ENCODE measurements around the gene CCNI2. TPM values are rescaled to one million over a fixed set of nuclear protein-coding genes. Genes with fewer than 3 reads are reported as not detected.
A peak's percentile ranks its signal among the peaks of the same experiment; 100 is the strongest.

CCNI2 gene
- total and polyA plus RNA-seq, 4 experiments from 2014 or later = 0.86 to 13.0 (median 7.8) TPM

DNA sequence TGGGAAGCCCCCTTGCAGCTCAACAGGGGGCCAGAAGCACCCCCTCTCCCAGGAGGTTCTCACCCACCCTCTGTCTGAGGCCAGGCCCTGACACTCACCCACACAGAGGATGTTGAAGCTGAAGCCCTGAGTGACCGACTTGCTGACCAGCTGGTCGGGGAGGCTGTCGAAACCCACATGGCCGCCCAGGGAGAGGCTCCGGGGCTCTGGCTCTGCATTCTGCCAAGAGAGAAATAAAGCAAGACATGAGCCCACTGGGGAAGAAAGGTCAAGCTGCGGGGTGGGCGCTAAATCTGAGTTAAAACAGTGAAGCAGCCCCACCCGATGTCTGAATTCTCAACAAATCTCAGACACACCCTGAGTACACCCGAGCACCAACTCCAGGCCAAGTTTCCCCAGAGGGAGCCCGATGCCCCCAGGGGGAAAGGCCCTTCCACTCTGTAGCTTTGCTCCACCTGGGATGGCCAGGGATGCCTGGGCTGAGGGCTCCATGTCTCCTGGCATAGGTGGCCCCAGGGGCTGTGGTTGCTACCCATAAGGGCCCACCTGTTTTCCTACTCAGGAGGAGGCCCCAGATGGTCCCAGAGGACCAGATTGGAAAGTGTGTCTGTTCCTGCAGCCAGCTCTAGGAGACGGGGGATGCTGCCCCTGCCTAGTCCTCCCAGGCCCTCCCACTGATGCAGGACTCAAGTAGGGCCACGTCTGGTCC is 18.2 kb downstream of the CCNI2 start:
- Histone ChIP-seq H3K27me3 (ENCODE audit: insufficient read depth, low read length) (no peaks in the 10 kb centered on the region), H3K36me3 (ENCODE audit: insufficient read depth, low read length) (peaks cover 12% of the 10 kb centered on the region), H3K4me3 (ENCODE audit: low read length in 2 of 2) (no peak overlapping the region), H3K4me1 (ENCODE audit: insufficient read depth, low read length) (no peaks in the 10 kb centered on the region), H3K27ac (ENCODE audit: low read depth, low read length) (no peak overlapping the region), H3K9me3 (ENCODE audit: control insufficient read depth in 1 of 2, low read length in 2 of 2) (no peaks in the 10 kb centered on the region)
- Mint-ChIP-seq H3K9me3 (no peaks in the 10 kb centered on the region), H3K36me3 (peaks cover 0 to 15% of the 10 kb centered on the region in 2 donors), H3K27ac (peak overlapping the region in 1 of 7 donors; percentile 82), H3K4me1 (peaks cover 0 to 5% (median 0%) of the 10 kb centered on the region in 4 donors), H3K4me3 (no peak overlapping the region), H3K27me3 (no peaks in the 10 kb centered on the region)
- no peak for DNase-seq
- intact Hi-C loops (cut with micrococcal nuclease) = no loop called here
- ChIA-PET POLR2A (ENCODE audit: partially characterized antibody) (interaction anchor here (0.8 kb wide), 1 partner anchor 18 kb away, joined by 3 read pairs; the partner anchor contains the start of gene CCNI2), CTCF (ENCODE audit: partially characterized antibody) (no interaction called here)

DNA sequence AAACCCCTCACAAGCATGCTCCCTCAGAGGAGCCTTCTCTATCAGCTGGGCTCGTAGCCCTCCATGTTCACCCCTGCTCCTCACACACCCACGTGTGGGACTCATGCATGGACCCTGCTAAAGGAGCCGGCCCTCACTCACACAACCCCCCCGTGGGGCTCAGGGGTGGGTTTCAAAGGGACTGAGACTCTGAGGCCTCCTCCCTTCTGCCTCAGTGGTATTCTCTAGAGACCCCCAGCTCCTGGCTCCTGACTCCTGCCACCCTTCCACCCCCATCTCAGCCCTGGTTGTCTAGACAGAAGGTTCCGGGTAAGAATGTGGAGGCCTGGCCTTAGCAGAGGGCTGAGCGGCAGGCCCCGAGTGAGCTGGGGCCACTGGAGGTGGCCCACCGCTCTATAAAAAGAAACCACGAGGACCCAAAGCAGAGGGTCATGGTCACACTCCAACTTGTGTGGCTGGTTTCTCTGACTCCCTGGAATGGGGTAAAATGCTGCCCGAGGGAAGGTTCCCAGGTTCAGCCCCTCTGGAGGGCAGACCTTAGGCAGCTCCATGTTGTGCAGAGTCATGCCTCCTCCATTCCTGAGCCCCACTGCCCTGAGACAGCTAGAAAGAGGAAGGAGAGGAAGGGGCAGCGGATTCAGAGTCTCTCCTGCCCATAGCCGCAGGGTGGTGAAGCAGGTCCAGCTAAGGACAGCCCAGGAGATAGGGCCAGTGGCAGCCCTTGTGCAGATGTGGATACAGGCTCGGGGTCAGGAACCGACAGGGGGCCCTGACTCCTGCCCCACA is 19.0 kb downstream of the CCNI2 start:
- Histone ChIP-seq H3K4me3 (ENCODE audit: low read length in 2 of 2) (no peak overlapping the region), H3K36me3 (ENCODE audit: insufficient read depth, low read length) (peaks cover 12% of the 10 kb centered on the region), H3K27ac (ENCODE audit: low read depth, low read length) (no peak overlapping the region), H3K9me3 (ENCODE audit: control insufficient read depth in 1 of 2, low read length in 2 of 2) (no peaks in the 10 kb centered on the region), H3K27me3 (ENCODE audit: insufficient read depth, low read length) (no peaks in the 10 kb centered on the region), H3K4me1 (ENCODE audit: insufficient read depth, low read length) (no peaks in the 10 kb centered on the region)
- ChIA-PET CTCF (ENCODE audit: partially characterized antibody) (no interaction called here), POLR2A (ENCODE audit: partially characterized antibody) (no interaction called here)
- H3K4me1 Mint-ChIP-seq = peaks cover 0 to 5% (median 0%) of the 10 kb centered on the region in 4 donors
- no peak overlapping the region for H3K27ac Mint-ChIP-seq
- no peaks in the 10 kb centered on the region for H3K27me3 Mint-ChIP-seq
- H3K9me3 Mint-ChIP-seq = no peaks in the 10 kb centered on the region
- peaks cover 0 to 11% of the 10 kb centered on the region in 2 donors for H3K36me3 Mint-ChIP-seq
- DNase-seq = no peak
- H3K4me3 Mint-ChIP-seq = no peak overlapping the region
- intact Hi-C loops (cut with micrococcal nuclease) = no loop called here

DNA sequence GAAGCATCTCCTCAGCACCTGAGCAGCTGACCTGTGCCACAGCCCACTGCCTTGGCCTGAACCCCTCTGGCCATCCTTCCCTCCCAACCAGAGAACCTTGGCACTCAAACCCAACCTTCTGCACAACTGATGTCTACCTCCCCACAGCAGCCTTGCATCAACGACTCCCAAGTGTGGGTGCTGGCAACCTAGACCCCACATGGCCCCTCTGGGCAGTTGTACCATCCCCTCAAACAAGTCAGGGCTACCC is 19.5 kb downstream of the CCNI2 start:
- no peak overlapping the region for H3K4me3 ChIP-seq (ENCODE audit: low read length in 2 of 2)
- no peaks in the 10 kb centered on the region for H3K9me3 ChIP-seq (ENCODE audit: control insufficient read depth in 1 of 2, low read length in 2 of 2)
- H3K27me3 Mint-ChIP-seq = no peaks in the 10 kb centered on the region
- H3K27ac Mint-ChIP-seq = peak overlapping the region in 3 of 7 donors; percentile 12 to 79 (median 45)
- ChIA-PET CTCF (ENCODE audit: partially characterized antibody) (no interaction called here), POLR2A (ENCODE audit: partially characterized antibody) (no interaction called here)
- no peaks in the 10 kb centered on the region for H3K27me3 ChIP-seq (ENCODE audit: insufficient read depth, low read length)
- H3K9me3 Mint-ChIP-seq = no peaks in the 10 kb centered on the region
- DNase-seq = no peak
- peaks cover 12% of the 10 kb centered on the region for H3K36me3 ChIP-seq (ENCODE audit: insufficient read depth, low read length)
- H3K4me1 ChIP-seq (ENCODE audit: insufficient read depth, low read length) = no peaks in the 10 kb centered on the region
- intact Hi-C loops (cut with micrococcal nuclease) = no loop called here
- H3K27ac ChIP-seq (ENCODE audit: low read depth, low read length) = no peak overlapping the region
- peaks cover 0 to 5% (median 0%) of the 10 kb centered on the region in 4 donors for H3K4me1 Mint-ChIP-seq
- H3K36me3 Mint-ChIP-seq = peaks cover 0 to 8% of the 10 kb centered on the region in 2 donors
- H3K4me3 Mint-ChIP-seq = no peak overlapping the region

DNA sequence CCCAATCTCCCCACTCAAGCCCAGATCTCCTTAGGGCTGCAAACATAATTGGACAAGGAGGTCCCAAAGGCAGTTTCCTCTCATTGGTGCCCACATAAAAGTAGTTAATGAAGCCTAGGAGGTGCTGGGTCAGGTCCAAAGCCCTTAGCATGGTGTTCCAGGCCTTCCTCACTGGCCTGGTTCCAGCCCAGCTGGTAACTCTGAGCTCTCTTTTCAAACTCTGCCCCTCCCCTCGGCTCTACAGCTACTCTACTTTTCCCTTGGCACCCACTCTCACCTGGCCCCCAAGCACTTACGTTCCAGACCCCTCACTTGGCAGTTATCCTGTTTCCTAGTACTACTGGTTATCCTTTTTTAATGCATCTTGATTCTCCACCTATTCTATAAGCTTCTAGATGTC is 19.9 kb downstream of the CCNI2 start:
- Histone ChIP-seq H3K27me3 (ENCODE audit: insufficient read depth, low read length) (no peaks in the 10 kb centered on the region), H3K4me1 (ENCODE audit: insufficient read depth, low read length) (no peaks in the 10 kb centered on the region), H3K9me3 (ENCODE audit: control insufficient read depth in 1 of 2, low read length in 2 of 2) (no peaks in the 10 kb centered on the region), H3K36me3 (ENCODE audit: insufficient read depth, low read length) (peaks cover 12% of the 10 kb centered on the region), H3K4me3 (ENCODE audit: low read length in 2 of 2) (no peak overlapping the region), H3K27ac (ENCODE audit: low read depth, low read length) (no peak overlapping the region)
- H3K36me3 Mint-ChIP-seq = peaks cover 0 to 8% of the 10 kb centered on the region in 2 donors
- intact Hi-C loops (cut with micrococcal nuclease) = no loop called here
- H3K27me3 Mint-ChIP-seq = no peaks in the 10 kb centered on the region
- H3K4me3 Mint-ChIP-seq = no peak overlapping the region
- DNase-seq = no peak
- ChIA-PET POLR2A (ENCODE audit: partially characterized antibody) (no interaction called here), CTCF (ENCODE audit: partially characterized antibody) (no interaction called here)
- H3K4me1 Mint-ChIP-seq = peaks cover 0 to 5% (median 0%) of the 10 kb centered on the region in 4 donors
- H3K27ac Mint-ChIP-seq = peak overlapping the region in 2 of 7 donors; percentile 0 to 45
- no peaks in the 10 kb centered on the region for H3K9me3 Mint-ChIP-seq

DNA sequence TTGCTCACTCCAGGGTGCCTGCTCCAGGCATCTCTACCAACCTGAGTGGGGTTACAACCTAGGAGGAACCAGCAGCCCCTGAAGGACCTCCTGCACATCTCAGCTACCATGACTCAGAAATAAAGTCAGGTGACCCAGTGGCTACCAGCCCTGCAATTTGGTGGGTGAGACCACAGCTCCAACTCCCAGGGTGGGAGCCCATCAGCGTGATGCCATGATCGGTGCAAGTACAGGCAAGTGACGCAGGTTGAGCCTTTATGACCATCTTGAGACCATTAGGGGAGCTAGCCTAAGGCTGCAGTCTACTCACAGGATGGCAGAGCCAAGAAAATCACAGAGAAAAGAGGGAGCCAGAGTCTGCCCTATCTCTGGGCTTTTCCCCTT is 21.3 kb downstream of the CCNI2 start:
- intact Hi-C loops (cut with micrococcal nuclease) = no loop called here
- H3K9me3 ChIP-seq (ENCODE audit: control insufficient read depth in 1 of 2, low read length in 2 of 2) = no peaks in the 10 kb centered on the region
- H3K4me3 Mint-ChIP-seq = no peak overlapping the region
- ChIA-PET POLR2A (ENCODE audit: partially characterized antibody) (no interaction called here), CTCF (ENCODE audit: partially characterized antibody) (no interaction called here)
- H3K9me3 Mint-ChIP-seq = no peaks in the 10 kb centered on the region
- H3K36me3 ChIP-seq (ENCODE audit: insufficient read depth, low read length) = peaks cover 8% of the 10 kb centered on the region
- no peaks in the 10 kb centered on the region for H3K27me3 Mint-ChIP-seq
- no peak for DNase-seq
- no peak overlapping the region for H3K4me3 ChIP-seq (ENCODE audit: low read length in 2 of 2)
- no peaks in the 10 kb centered on the region for H3K27me3 ChIP-seq (ENCODE audit: insufficient read depth, low read length)
- H3K27ac ChIP-seq (ENCODE audit: low read depth, low read length) = no peak overlapping the region
- H3K27ac Mint-ChIP-seq = no peak overlapping the region
- H3K4me1 Mint-ChIP-seq = peaks cover 0 to 5% (median 0%) of the 10 kb centered on the region in 4 donors
- H3K36me3 Mint-ChIP-seq = peaks cover 0 to 5% of the 10 kb centered on the region in 2 donors
- no peaks in the 10 kb centered on the region for H3K4me1 ChIP-seq (ENCODE audit: insufficient read depth, low read length)

DNA sequence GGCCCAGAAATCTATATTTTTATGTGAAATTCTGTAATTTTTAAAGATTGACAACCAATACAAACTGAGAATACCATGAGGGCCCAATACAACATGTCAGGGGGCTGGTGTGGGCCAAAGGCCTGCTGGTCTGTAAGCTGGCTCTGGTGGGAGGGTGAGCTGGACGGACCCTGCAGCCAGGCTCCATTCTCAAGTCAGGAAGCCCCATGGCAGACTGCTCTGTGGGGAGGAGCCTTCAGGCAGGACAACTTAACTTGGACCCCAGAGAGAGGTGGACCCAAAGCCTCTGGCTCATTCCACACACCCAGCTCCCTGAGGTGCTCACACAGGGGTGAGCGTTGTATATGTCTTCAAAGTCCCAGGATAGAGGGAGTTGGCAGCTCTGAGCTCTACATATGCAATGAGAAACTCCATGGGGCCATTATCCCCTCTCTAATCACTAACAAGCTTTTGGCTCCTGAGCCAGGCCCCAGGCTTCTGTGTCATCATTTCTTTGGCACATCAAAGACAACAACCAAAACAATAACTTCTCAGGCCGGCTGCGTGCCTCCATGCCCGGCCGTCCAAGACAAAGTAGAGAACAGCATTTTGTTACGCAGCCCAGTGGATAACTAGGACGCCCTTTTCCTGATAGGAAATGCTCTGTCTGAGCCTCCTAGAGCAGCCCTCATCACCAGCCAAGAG is 23.4 kb downstream of the CCNI2 start:
- Mint-ChIP-seq H3K27ac (no peak overlapping the region), H3K27me3 (no peaks in the 10 kb centered on the region), H3K9me3 (no peaks in the 10 kb centered on the region), H3K36me3 (no peaks in the 10 kb centered on the region), H3K4me1 (peaks cover 4 to 15% (median 5%) of the 10 kb centered on the region in 4 donors), H3K4me3 (no peak overlapping the region)
- H3K9me3 ChIP-seq (ENCODE audit: control insufficient read depth in 1 of 2, low read length in 2 of 2) = no peaks in the 10 kb centered on the region
- H3K27me3 ChIP-seq (ENCODE audit: insufficient read depth, low read length) = no peaks in the 10 kb centered on the region
- no peak overlapping the region for H3K4me3 ChIP-seq (ENCODE audit: low read length in 2 of 2)
- no peak overlapping the region for H3K27ac ChIP-seq (ENCODE audit: low read depth, low read length)
- CTCF ChIA-PET (ENCODE audit: partially characterized antibody) = no interaction called here
- POLR2A ChIA-PET (ENCODE audit: partially characterized antibody) = no interaction called here
- intact Hi-C loops (cut with micrococcal nuclease) = no loop called here
- peaks cover 4% of the 10 kb centered on the region for H3K4me1 ChIP-seq (ENCODE audit: insufficient read depth, low read length)
- H3K36me3 ChIP-seq (ENCODE audit: insufficient read depth, low read length) = no peaks in the 10 kb centered on the region
- no peak for DNase-seq

DNA sequence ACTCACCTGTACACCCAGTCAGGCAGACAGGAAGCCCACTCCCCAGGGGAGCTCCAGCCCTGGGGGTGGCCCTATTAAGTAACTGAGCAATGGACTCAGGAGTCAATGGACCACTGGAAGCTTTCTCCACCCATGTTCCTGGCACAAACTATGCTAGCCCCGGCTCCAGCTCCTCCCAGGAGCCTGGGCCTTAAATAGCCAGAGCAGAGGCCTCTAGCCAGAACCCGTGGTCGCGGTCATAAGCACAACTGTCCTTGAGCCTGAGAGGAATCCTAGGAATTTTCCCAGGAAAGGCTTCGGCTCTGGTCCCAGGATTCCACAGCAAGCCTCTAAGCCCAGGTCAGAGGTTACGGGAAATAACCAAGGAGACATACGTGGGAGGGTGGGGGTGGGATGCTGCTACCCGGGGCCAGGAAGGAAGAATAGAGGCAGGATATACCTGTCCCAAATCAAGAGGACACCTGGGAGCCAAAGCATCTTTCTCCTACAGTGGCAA is 24.3 kb downstream of the CCNI2 start:
- ChIA-PET CTCF (ENCODE audit: partially characterized antibody) (no interaction called here), POLR2A (ENCODE audit: partially characterized antibody) (no interaction called here)
- intact Hi-C loops (cut with micrococcal nuclease) = no loop called here
- Mint-ChIP-seq H3K27me3 (no peaks in the 10 kb centered on the region), H3K36me3 (no peaks in the 10 kb centered on the region), H3K4me1 (peaks cover 7 to 24% (median 9%) of the 10 kb centered on the region in 4 donors), H3K4me3 (no peak overlapping the region), H3K9me3 (no peaks in the 10 kb centered on the region), H3K27ac (no peak overlapping the region)
- peaks cover 13% of the 10 kb centered on the region for H3K4me1 ChIP-seq (ENCODE audit: insufficient read depth, low read length)
- no peaks in the 10 kb centered on the region for H3K36me3 ChIP-seq (ENCODE audit: insufficient read depth, low read length)
- H3K27ac ChIP-seq (ENCODE audit: low read depth, low read length) = no peak overlapping the region
- no peak overlapping the region for H3K4me3 ChIP-seq (ENCODE audit: low read length in 2 of 2)
- H3K9me3 ChIP-seq (ENCODE audit: control insufficient read depth in 1 of 2, low read length in 2 of 2) = no peaks in the 10 kb centered on the region
- no peak for DNase-seq
- H3K27me3 ChIP-seq (ENCODE audit: insufficient read depth, low read length) = no peaks in the 10 kb centered on the region

Data from CD4-positive, alpha-beta memory T cell (primary cell).